PC-9 (cell line): ENCODE measurements around the gene CFAP46.

Experiments used
- EZH2 ChIP-seq: fragments of 200-600 bp; sonication (generic); IDR thresholded peaks from 2 replicates; pipeline ENCODE4 v1.8.0; 2017; ENCODE audit warnings: antibody characterized with exemption, low read depth
- TF ChIP-seq, protein P1 (sequence below): fragments of 200-600 bp; sonication (generic); conservative IDR thresholded peaks from 2 replicates; pipeline ENCODE4 v1.6.1; 2017; ENCODE audit warnings: mixed run types, antibody characterized with exemption, mild to moderate bottlenecking, moderate library complexity

DNA sequence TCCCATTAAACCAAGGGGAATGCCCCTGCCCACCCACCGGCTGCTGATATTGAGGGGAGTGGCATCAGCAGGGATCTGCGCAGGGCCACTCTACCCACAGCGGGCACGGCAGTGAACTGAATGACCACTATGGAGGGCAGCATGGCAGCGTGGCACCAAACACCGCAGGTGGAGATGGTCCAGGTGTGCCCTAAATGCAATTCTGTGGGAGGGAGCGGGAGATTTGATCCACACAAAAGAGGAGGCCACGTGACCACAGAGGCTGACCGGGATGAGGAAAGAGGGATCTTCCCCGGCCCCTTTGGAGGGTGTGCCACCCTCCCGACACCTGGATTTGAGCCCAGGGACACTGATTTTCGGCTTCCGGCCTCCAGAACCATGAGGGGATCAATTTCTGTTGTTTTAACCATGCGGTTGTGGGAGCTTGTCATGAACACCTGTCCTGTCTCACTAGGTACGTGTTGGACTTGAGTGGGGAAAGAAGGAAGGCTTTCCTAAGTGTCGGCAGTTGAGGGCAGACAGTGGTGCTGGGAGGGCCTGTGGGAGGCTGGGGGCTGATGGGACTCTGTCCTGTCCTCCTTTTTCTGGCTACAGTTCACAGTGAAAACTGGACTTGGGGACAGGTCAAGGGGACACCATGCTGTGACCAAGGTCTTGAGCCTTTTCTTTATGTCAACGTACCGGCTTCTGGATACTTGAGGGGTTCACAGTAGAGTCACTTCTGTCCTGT lies 66.1 kb downstream of the CFAP46 start:
- TF ChIP-seq, protein P1, sequence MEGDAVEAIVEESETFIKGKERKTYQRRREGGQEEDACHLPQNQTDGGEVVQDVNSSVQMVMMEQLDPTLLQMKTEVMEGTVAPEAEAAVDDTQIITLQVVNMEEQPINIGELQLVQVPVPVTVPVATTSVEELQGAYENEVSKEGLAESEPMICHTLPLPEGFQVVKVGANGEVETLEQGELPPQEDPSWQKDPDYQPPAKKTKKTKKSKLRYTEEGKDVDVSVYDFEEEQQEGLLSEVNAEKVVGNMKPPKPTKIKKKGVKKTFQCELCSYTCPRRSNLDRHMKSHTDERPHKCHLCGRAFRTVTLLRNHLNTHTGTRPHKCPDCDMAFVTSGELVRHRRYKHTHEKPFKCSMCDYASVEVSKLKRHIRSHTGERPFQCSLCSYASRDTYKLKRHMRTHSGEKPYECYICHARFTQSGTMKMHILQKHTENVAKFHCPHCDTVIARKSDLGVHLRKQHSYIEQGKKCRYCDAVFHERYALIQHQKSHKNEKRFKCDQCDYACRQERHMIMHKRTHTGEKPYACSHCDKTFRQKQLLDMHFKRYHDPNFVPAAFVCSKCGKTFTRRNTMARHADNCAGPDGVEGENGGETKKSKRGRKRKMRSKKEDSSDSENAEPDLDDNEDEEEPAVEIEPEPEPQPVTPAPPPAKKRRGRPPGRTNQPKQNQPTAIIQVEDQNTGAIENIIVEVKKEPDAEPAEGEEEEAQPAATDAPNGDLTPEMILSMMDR, result no peak
- TF ChIP-seq EZH2, result no peak
